ENCODE results near the gene RPIA.

- TF ChIP-seq CTCF (IDR thresholded peaks at IDR 0.05) (no peak), TCF7L2 (IDR thresholded peaks at IDR 0.05; ENCODE audit: low read depth, low read length) (no peak), REST (IDR thresholded peaks at IDR 0.05; ENCODE audit: insufficient read depth in 1 of 2, low read depth in 2 of 2, low read length in 1 of 2) (no peak)
Measured at GRCh38 chr2:88754585-88755320, 63.3 kb downstream of the RPIA start.

Measured in Panc1 (cell line).